Activated CD4-positive, CD25-positive, alpha-beta regulatory T cell treated with anti-CD3 and anti-CD28 coated beads, Interleukin-2, amount 50 U/mL, for 16 hours (primary cell): ENCODE measurements around the gene IFTAP.
"Not testable (repeated sequence)": the region's sequence is repeated elsewhere in the genome, so short reads cannot be mapped to it uniquely, and the experiment has no call there.

ENCODE experiments used
- DNase-seq: peaks from one replicate; pipeline ENCODE4 v3.0.0-alpha.2; 2020; ENCODE audit warnings: low read depth, low spot score

The IFTAP gene

DNA sequence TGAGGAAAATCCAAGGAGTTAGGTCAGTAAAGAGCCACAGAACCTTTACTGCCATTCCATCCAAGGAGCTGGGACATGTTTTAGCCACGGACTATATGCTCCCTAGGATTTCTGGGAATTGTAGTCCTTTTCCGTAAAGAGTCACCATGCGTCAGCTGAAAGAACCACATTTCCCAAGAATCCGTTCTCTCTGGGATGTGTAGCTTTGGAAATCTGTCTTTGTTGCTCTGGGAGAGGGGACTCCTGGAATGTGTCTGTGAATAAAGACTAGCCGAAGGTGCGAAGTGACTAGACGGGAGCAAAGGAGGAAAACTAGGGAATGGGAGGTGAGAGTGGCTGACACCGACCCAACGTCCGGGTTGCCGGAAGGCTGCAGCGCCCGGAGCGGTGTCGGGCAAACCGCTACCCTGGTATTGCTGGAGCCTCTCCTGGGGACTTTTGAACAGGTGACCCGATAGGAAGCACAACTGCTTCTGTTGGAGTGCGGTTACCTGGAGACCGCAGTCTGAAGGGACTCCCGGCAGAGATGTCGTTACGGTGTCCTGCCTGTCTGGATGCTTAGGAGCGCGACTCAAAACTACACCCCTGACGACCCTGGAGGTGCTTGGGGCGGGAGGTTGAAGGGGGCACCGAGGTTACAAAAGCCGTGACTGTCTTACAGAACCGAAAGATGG lies at the start of gene IFTAP:
TSS of gene IFTAP (plus strand) at position 187 of the 674 bp plus-strand sequence. CDS start 15,602 bp downstream, outside the sequence.
- DNase-seq = no peak

GRCh38 chr11:36550385-36551115 lies 43.8 kb upstream of the IFTAP start:
- no peak for DNase-seq

- DNase-seq = not testable (repeated sequence)
These were observed 36.9 kb upstream of the IFTAP start for GRCh38 chr11:36557390-36557789.

- no peak for DNase-seq
These were observed 36.3 kb upstream of the IFTAP start for GRCh38 chr11:36557991-36558390.

GRCh38 chr11:36558571-36559413 lies 35.5 kb upstream of the IFTAP start:
- DNase-seq = no peak

DNA sequence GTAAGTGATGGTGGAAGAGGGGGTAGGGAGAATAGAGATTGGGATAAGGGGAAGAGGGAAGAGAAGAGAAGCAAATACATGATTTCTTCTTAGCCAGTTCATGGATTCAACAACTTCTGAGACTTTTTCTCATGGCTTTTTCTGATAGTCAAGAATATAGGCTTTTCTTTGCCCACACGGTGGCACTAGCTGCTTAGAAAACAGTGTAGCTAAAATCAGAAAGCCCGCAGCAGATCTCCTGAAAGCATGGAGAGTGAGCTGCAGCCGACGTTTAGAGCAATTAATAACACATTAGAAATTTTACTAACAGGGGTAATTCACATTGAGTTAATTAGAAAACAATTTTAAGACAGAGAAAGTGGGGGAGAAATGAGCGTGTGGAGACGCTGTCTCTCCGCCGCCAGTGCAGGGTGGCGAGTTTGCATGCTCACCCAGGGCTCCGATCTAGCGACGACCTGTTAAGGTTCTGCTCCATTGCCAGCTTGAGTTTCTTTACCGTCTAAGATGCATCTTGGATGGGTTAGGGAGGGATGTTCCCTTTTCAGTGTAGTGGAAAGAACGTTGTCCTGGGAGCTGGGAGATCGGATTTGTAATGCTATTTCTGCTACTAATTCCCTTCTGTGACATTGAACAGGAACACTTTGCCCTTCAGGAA lies 29.8 kb upstream of the IFTAP start:
- no peak for DNase-seq

- DNase-seq = no peak
These were observed 29.2 kb upstream of the IFTAP start for GRCh38 chr11:36565031-36565610.

GRCh38 chr11:36566407-36567053 lies 27.8 kb upstream of the IFTAP start:
- no peak for DNase-seq

DNA sequence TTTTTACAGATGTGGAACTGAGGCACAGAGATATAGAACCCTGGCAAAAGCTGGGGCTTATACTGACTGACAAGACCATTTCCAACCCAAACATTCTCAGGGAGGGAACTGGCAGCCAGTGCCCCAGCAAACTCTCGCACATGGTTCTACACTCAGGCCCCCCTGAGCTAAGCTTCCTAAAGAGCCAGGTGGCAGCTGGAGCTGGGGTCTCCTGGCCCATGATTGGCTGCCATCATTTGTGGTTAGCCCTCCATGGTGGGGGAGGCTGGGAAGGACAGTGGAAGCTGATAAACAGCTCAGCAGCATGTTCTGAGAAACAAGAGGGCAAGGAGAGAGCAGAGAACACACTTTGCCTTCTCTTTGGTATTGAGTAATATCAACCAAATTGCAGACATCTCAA lies 26.6 kb upstream of the IFTAP start, which contains the start of gene RAG1:
TSS of gene RAG1 (plus strand) at position 314 of the 400 bp plus-strand sequence. CDS start 5,298 bp downstream, outside the sequence.
- no peak for DNase-seq

DNA sequence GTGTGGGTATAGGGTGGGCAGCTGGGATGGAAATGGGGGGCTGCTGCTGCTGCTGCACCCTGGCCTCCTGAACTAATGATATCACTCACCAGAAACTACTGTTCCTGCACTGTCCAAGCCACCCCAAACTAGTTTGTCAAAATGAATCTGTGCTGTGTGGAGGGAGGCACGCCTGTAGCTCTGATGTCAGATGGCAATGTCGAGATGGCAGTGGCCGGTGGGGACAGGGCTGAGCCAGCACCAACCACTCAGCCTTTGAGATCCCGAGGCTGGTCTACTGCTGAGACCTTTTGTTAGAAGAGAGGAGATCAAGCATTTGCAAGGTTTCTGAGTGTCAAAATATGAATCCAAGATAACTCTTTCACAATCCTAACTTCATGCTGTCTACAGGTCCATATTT lies 25.2 kb upstream of the IFTAP start:
- no peak for DNase-seq

- no peak for DNase-seq
These were observed 19.8 kb upstream of the IFTAP start for GRCh38 chr11:36574486-36574885.

DNA sequence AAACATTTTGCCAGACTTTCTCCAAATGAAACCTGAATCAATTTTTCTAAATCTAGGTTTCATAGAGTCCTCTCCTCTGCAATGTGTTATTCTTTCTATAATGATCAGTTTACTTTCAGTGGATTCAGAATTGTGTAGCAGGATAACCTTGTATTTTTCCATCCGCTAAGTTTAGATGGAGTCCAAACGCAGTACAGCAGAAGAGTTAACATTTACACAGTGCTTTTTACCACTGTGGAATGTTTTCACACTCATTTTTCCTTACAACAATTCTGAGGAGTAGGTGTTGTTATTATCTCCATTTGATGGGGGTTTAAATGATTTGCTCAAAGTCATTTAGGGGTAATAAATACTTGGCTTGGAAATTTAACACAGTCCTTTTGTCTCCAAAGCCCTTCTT lies 16.9 kb upstream of the IFTAP start:
- no peak for DNase-seq

DNA sequence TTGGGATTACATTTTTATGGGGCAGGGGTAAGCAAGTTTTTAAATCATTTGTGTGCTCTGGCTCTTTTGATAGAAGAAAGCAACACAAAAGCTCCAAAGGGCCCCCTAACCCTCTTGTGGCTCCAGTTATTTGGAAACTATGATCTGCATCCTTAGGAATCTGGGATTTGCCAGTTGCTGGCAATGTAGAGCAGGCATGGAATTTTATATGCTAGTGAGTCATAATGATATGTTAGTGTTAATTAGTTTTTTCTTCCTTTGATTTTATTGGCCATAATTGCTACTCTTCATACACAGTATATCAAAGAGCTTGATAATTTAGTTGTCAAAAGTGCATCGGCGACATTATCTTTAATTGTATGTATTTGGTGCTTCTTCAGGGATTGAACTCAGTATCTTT lies 16.4 kb upstream of the IFTAP start:
- DNase-seq = no peak

DNA sequence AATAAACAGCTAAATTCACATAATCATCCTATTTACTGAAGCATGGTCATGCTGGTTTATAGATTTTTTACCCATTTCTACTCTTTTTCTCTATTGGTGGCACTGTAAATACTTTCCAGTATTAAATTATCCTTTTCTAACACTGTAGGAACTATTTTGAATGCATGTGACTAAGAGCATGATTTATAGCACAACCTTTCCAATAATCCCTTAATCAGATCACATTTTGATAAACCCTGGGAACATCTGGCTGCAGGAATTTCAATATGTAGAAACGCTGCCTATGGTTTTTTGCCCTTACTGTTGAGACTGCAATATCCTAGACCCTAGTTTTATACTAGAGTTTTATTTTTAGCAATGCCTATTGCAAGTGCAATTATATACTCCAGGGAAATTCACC lies 15.8 kb upstream of the IFTAP start:
- DNase-seq = no peak

DNA sequence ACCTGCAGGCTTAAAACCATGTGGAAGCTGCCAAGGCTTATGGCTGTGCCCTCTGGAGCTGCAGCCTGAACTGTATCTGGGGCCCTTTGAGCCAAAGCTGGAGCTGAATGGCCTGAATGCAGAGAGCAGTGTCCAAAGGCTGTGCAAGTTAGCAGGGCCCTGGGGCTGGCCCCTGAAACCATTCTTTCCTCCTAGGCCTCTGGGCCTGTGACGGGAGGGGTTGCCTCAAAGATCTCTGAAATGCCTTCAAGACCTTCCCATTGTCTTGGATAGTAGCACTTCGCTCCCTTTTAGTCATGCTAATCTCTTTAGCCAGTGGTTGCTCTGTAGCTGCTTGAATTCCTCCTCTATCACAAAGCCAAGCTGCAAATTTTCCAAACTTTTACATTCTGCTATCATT lies 12.8 kb upstream of the IFTAP start:
- DNase-seq = no peak

DNA sequence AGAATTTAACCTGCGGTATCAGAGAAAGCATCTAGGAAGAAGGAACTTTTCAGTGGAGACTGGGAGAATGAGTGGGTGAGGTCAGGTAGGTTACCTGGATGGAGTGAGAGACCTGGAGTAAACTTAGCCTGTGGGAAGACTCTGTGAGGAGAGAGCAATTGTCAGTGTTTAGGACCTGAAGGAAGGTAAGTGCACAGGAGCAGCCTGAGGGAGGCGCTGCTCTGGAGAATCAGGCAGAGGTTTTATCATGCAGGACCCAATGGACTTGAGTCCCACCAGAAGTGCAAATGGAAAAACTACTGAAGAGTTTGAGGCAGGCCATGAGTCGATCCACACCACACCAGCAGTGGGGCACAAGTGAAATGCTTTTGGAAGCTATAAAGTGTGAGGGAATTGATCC lies 10.6 kb upstream of the IFTAP start:
- no peak for DNase-seq

DNA sequence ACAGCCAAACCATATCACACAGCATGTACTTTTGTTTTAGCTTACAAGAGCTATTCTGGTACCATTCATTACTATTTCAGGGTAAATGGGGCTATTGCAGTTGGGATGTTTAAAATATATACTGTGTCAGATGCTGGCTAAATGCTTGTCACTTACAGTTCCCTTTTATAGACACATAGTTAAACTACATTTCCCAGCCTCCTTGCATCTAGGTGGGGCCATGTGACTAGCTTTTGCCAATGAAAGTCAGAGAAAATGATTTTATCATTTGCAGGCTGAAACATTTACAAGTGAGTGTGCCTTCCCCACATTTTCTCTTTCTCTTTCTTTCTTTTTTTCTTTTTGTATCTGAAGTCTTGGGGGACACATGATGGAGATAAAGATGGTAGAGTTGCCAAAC lies 7.8 kb upstream of the IFTAP start:
- DNase-seq = no peak

GRCh38 chr11:36588099-36588498 lies 6.2 kb upstream of the IFTAP start:
- no peak for DNase-seq

DNA sequence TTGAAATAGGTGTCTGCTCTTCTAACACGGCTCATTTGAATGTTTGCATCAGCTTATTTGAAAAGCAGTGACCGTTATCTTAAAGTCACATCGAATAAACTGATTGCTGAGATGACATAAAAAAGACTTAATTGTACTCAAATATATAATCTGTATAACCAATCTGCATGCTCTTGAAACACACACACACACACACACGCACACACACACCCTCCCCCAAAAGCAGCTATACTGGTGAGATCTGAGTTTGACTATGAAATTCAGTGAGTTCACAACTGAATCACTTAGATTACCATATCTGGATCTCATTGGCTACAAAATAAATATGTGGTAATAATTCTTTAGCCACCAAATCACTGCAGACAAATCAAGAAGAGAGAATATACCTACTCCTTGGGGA lies 3.8 kb upstream of the IFTAP start:
- DNase-seq = no peak

DNA sequence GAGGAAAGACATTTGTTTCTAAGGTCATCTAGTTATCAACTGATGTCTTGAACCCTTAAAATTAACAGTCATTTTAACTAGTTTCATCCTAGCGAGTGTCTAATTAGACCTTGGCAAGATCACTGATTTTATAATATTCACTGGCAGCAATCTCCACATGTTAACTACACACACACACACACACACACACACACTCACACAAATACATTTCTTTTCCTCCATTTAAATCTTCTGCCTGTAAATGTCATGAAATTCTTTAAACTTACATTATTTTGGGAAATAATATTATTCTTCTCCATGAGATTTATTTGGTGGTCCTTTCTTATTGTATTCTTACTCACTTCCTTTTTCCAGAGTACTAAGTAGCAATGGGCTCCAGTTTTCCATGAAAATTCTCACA lies 2.9 kb upstream of the IFTAP start:
- no peak for DNase-seq

DNA sequence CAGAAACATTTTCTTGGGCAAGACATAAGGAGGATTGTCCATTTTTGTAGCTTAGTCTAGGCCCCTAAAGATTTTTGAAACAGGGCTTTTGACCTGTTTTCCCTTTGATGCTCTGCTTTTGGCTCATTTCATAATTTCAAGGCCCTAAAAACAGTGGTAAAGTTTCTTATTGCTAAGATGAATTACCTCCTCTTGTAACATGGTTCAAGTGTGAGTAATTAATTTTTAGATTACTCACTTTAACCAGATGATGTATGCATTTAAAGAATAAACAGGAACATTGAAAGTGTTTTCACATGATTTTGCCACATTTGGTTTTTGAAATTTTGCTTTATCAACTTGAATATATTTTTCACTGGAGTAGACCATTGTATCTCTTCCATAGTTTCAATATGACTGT lies 2.6 kb downstream of the IFTAP start:
- no peak for DNase-seq
